CD14-positive monocyte (primary cell): ENCODE data around the gene MDK. TPM values are rescaled to one million over a fixed set of nuclear protein-coding genes. Genes with fewer than 3 reads are reported as not detected.
A peak's percentile ranks its signal among the peaks of the same experiment; 100 is the strongest.

Experiments used
- DNase-seq, 3 donors: peaks; one replicate each; pipeline ENCODE4 v3.0.0-alpha.2; 2011 to 2022
- H2AFZ ChIP-seq: 2 replicates; pipeline ENCODE4 v1.6.0; 2012; ENCODE audit warnings: mild to moderate bottlenecking, low read depth, low read length, inconsistent platforms; ENCODE audit not compliant: insufficient read depth, poor library complexity, severe bottlenecking
- H3K27ac ChIP-seq, 2 donors: 1 replicate in 1 of 2; 2 replicates in 1 of 2; pipeline ENCODE4 v1.5.1; 2012 to 2013; ENCODE audit warnings: low read length in 2 of 2, control low read depth in 1 of 2, inconsistent platforms in 1 of 2, low read depth in 1 of 2, mild to moderate bottlenecking in 1 of 2
- H3K27me3 ChIP-seq, 2 donors: one replicate each; pipeline versions ENCODE4 v1.6.0 to v1.6.1; 2011 to 2013; ENCODE audit warnings: low read length in 2 of 2; ENCODE audit not compliant: control insufficient read depth in 2 of 2, insufficient read depth in 2 of 2
- H3K36me3 ChIP-seq, 2 donors: replicated peaks in 1 of 2; 1 replicate in 1 of 2; 2 replicates in 1 of 2; pipeline versions ENCODE4 v1.5.1 to v1.6.1; 2012 to 2013; ENCODE audit warnings: low read length in 2 of 2, control low read depth in 1 of 2, inconsistent platforms in 1 of 2, mild to moderate bottlenecking in 1 of 2; ENCODE audit not compliant: insufficient read depth in 2 of 2, control insufficient read depth in 1 of 2
- H3K4me1 ChIP-seq, 2 donors: 1 replicate in 1 of 2; 2 replicates in 1 of 2; pipeline versions ENCODE4 v1.5.1 to v1.6.1; 2012 to 2013; ENCODE audit warnings: low read length in 2 of 2, control low read depth in 1 of 2, inconsistent platforms in 1 of 2, mild to moderate bottlenecking in 1 of 2, moderate library complexity in 1 of 2; ENCODE audit not compliant: insufficient read depth in 2 of 2, control insufficient read depth in 1 of 2
- H3K4me2 ChIP-seq: replicated peaks from 2 replicates; pipeline ENCODE3; 2012; ENCODE audit warnings: low read length, moderate library complexity, mild to moderate bottlenecking; ENCODE audit not compliant: poor library complexity, severe bottlenecking; ENCODE audit errors: extremely low read depth
- H3K4me3 ChIP-seq, 3 experiments: fragments of 200-600 bp in 1 of 3; sonication (generic) in 1 of 3; replicated peaks in 1 of 3; 1 replicate in 2 of 3; 2 replicates in 1 of 3; pipeline ENCODE4 v1.5.1; 2011 to 2013; ENCODE audit warnings: low read length in 3 of 3, mild to moderate bottlenecking in 3 of 3, control low read depth in 2 of 3, low read depth in 2 of 3, inconsistent platforms in 1 of 3, moderate library complexity in 1 of 3
- H3K79me2 ChIP-seq: 2 replicates; pipeline ENCODE4 v1.6.0; 2012; ENCODE audit warnings: mild to moderate bottlenecking, control low read depth, inconsistent platforms, low read length, moderate library complexity; ENCODE audit not compliant: insufficient read depth
- H3K9ac ChIP-seq: 2 replicates; pipeline ENCODE4 v1.6.0; 2017; ENCODE audit warnings: low read length, mild to moderate bottlenecking; ENCODE audit not compliant: insufficient read depth, poor library complexity, severe bottlenecking
- H3K9me3 ChIP-seq, 2 donors: replicated peaks in 1 of 2; 1 replicate in 1 of 2; 2 replicates in 1 of 2; pipeline versions ENCODE4 v1.5.1 to v1.6.1; 2012 to 2013; ENCODE audit warnings: low read length in 2 of 2, control low read depth in 1 of 2; ENCODE audit not compliant: control insufficient read depth in 1 of 2, insufficient read depth in 1 of 2
- H4K20me1 ChIP-seq: 2 replicates; pipeline ENCODE4 v1.6.0; 2012; ENCODE audit warnings: mild to moderate bottlenecking, low read length, control low read depth, moderate library complexity; ENCODE audit not compliant: insufficient read depth
- H3K27ac Mint-ChIP-seq, 7 donors: one replicate each; pipeline ENCODE4 v1.8.0; 2020; ENCODE audit warnings: mild to moderate bottlenecking in 7 of 7, mixed read lengths in 7 of 7, moderate library complexity in 6 of 7, inconsistent platforms in 2 of 7
- H3K27me3 Mint-ChIP-seq, 3 donors: one replicate each; pipeline ENCODE4 v1.8.0; 2021 to 2022; ENCODE audit warnings: low read depth in 3 of 3, mild to moderate bottlenecking in 3 of 3, mixed read lengths in 3 of 3, moderate library complexity in 3 of 3, inconsistent platforms in 1 of 3
- H3K36me3 Mint-ChIP-seq, 2 donors: one replicate each; pipeline ENCODE4 v1.8.0; 2020; ENCODE audit warnings: mixed read lengths in 2 of 2, inconsistent platforms in 1 of 2, mild to moderate bottlenecking in 1 of 2
- H3K4me1 Mint-ChIP-seq: one replicate; pipeline ENCODE4 v1.8.0; 2020; ENCODE audit warnings: mild to moderate bottlenecking, mixed read lengths
- H3K4me3 Mint-ChIP-seq, 2 donors: one replicate each; pipeline ENCODE4 v1.8.0; 2020; ENCODE audit warnings: mild to moderate bottlenecking in 2 of 2, mixed read lengths in 2 of 2, moderate library complexity in 1 of 2
- H3K9me3 Mint-ChIP-seq, 7 donors: one replicate each; pipeline ENCODE4 v1.8.0; 2020 to 2022; ENCODE audit warnings: mixed read lengths in 7 of 7, mild to moderate bottlenecking in 6 of 7, moderate library complexity in 6 of 7, inconsistent platforms in 2 of 7
- CTCF ChIP-seq: fragments of 200-600 bp; IDR thresholded peaks from one replicate; pipeline ENCODE4 v1.8.0; 2022; ENCODE audit warnings: antibody characterized with exemption, mild to moderate bottlenecking
- WGBS: methylation state at CpG from one replicate; pipeline ENCODE4 v1.1.5; 2013; ENCODE audit warnings: missing lambda C conversion rate; ENCODE audit not compliant: insufficient coverage; 5-methylcytosine and 5-hydroxymethylcytosine counted together
- intact Hi-C, 2 donors: fragments of 100-400 bp; cut with micrococcal nuclease; formaldehyde crosslinking; loops; one replicate each; pipeline versions ENCODE4 v1.15.0 to v1.15.1; 2023
- polyA plus RNA-seq, 3 donors: library from polyadenylated mRNA; depleted of rRNA in 1 of 3; unstranded in 2 of 3; stranded (reverse) in 1 of 3; fragments of 300-500 nt in 2 of 3; fragments of >200 nt in 1 of 3; fragmentation: Illumina TruSeq in 2 of 3; gene quantifications; 1 replicate in 2 of 3; 2 replicates in 1 of 3; pipeline ENCODE4 v1.2.3, GENCODE V29; 2012 to 2021

MDK gene
- polyA plus RNA-seq, 3 donors, result 2.8 TPM; not detected in 2

DNA sequence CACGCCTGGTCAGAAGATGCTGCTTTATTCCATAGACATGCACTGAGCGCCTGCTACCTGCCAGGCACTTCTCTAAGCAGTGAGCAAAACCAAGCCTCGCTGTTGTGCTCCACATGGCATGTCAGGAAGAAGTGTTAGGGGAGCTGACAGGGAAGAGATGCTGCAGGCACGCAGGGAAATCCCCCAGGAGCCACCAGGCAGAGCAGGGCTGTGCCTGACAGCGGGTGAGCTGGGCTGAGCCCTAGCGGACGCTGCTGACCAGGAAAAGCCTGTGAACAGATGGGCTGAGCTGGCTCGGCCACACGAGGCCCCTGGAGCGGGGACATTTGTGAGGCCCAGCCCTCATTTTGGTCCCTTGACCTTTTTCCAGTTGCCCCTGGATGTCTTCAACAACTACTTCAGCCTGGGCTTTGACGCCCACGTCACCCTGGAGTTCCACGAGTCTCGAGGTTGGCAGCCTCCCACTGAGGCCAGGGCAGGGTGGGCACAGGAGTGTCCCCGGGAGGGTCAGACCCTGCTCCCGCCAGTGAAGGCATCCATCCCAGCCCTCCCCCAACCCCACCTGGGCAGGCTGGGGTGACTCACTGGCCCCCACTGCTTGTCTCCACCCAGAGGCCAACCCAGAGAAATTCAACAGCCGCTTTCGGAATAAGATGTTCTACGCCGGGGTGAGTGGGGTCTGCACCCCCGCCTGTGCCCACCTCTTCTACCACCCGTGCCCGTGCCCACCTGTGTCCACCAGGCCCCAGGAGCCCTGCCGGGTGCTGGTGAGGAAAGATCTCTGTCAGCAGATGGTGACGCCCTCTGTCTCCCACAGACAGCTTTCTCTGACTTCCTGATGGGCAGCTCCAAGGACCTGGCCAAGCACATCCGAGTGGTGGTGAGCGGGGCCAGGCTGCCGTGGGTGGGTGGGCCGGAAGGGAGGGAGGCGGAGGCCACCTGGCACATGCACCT, 7.4 kb upstream of the MDK start:
- H3K27me3 ChIP-seq, result no peaks in the 10 kb centered on the region
- no peak overlapping the region for H3K9ac ChIP-seq
- Mint-ChIP-seq H3K4me1 (peaks cover 21% of the 10 kb centered on the region), H3K36me3 (peaks cover 73 to 94% of the 10 kb centered on the region in 2 donors), H3K9me3 (peaks cover 0 to 7% (median 0%) of the 10 kb centered on the region in 7 donors), H3K4me3 (no peak overlapping the region), H3K27me3 (peaks cover under 1 to 5% (median 1%) of the 10 kb centered on the region in 3 donors), H3K27ac (peak overlapping the region in 1 of 7 donors; percentile 50)
- no peaks in the 10 kb centered on the region for H3K9me3 ChIP-seq
- intact Hi-C loops, result no loop called here
- peaks cover 96% of the 10 kb centered on the region in 2 donors for H3K36me3 ChIP-seq
- H3K4me2 ChIP-seq, result no peak overlapping the region
- TF ChIP-seq CTCF, result no peak
- H4K20me1 ChIP-seq, result peaks cover 100% of the 10 kb centered on the region
- peaks cover 36% of the 10 kb centered on the region for H3K79me2 ChIP-seq
- no peak overlapping the region for H3K4me3 ChIP-seq
- WGBS, result 95% methylated on average over 21 of the region's 30 CpGs
- peaks cover 10 to 24% of the 10 kb centered on the region in 2 donors for H3K4me1 ChIP-seq
- H3K27ac ChIP-seq, result no peak overlapping the region
- no peak for DNase-seq
- no peak overlapping the region for H2AFZ ChIP-seq

DNA sequence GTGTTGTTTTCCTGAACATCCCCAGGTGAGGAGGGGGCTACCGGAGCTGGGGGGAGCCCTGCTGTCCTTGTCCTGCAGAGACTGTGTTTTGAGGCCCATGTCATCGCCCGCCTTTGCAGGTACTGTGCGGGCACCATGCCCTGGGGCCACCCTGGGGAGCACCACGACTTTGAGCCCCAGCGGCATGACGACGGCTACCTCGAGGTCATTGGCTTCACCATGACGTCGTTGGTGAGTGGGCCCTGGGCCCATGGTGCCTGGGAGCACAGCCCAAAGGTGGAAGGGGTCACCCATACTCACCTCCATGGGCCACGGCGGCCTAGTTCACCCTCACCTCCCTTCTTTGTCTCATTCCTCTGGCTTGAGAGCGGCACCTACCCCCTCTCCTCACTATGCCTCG, 6.7 kb upstream of the MDK start:
- Mint-ChIP-seq H3K27ac (peak overlapping the region in 2 of 7 donors; percentile 63 to 74), H3K4me3 (no peak overlapping the region), H3K4me1 (peaks cover 28% of the 10 kb centered on the region), H3K36me3 (peaks cover 66 to 86% of the 10 kb centered on the region in 2 donors), H3K27me3 (peaks cover 1 to 5% (median 5%) of the 10 kb centered on the region in 3 donors), H3K9me3 (peaks cover 0 to 7% (median 0%) of the 10 kb centered on the region in 7 donors)
- H3K4me1 ChIP-seq, result peaks cover 17 to 31% of the 10 kb centered on the region in 2 donors
- H3K4me3 ChIP-seq, result no peak overlapping the region
- peaks cover 100% of the 10 kb centered on the region for H4K20me1 ChIP-seq
- H2AFZ ChIP-seq, result no peak overlapping the region
- 97% methylated on average over 15 of the region's 15 CpGs for WGBS
- no peak for TF ChIP-seq CTCF
- H3K9me3 ChIP-seq, result no peaks in the 10 kb centered on the region
- peaks cover 88 to 89% of the 10 kb centered on the region in 2 donors for H3K36me3 ChIP-seq
- no peak overlapping the region for H3K9ac ChIP-seq
- H3K27me3 ChIP-seq, result no peaks in the 10 kb centered on the region
- no peak overlapping the region for H3K4me2 ChIP-seq
- intact Hi-C loops, result no loop called here
- no peak overlapping the region for H3K27ac ChIP-seq
- no peak for DNase-seq
- peaks cover 29% of the 10 kb centered on the region for H3K79me2 ChIP-seq
